ENCODE measurements around the gene PKD1L1. TPM values are rescaled to one million over a fixed set of nuclear protein-coding genes. Genes with fewer than 3 reads are reported as not detected.

Gene PKD1L1
- total RNA-seq, 1 donor from 2014 or later, result 4.8 TPM

- H3K4me1 Mint-ChIP-seq (ENCODE audit: unreplicated experiment), result peaks cover 11% of the 10 kb centered on the region
- peaks cover 4% of the 10 kb centered on the region for H3K36me3 Mint-ChIP-seq (ENCODE audit: low read depth, unreplicated experiment)
- no peak overlapping the region for H3K27ac Mint-ChIP-seq (ENCODE audit: unreplicated experiment)
- no peak for DNase-seq (ENCODE audit: low spot score)
- no peaks in the 10 kb centered on the region for H3K9me3 Mint-ChIP-seq (ENCODE audit: unreplicated experiment)
- no peak for TF ChIP-seq CTCF (IDR thresholded peaks at IDR 0.05; ENCODE audit: unreplicated experiment)
- H3K4me3 Mint-ChIP-seq (ENCODE audit: unreplicated experiment), result no peak overlapping the region
- no peaks in the 10 kb centered on the region for H3K27me3 Mint-ChIP-seq (ENCODE audit: unreplicated experiment)
Observed at GRCh38 chr7:47915616-47915976, 32.7 kb downstream of the PKD1L1 start.

- H3K36me3 Mint-ChIP-seq (ENCODE audit: low read depth, unreplicated experiment), result peaks cover 4% of the 10 kb centered on the region
- H3K4me1 Mint-ChIP-seq (ENCODE audit: unreplicated experiment), result peaks cover 11% of the 10 kb centered on the region
- H3K4me3 Mint-ChIP-seq (ENCODE audit: unreplicated experiment), result no peak overlapping the region
- DNase-seq (ENCODE audit: low spot score), result no peak
- H3K27me3 Mint-ChIP-seq (ENCODE audit: unreplicated experiment), result no peaks in the 10 kb centered on the region
- TF ChIP-seq CTCF (IDR thresholded peaks at IDR 0.05; ENCODE audit: unreplicated experiment), result no peak
- H3K9me3 Mint-ChIP-seq (ENCODE audit: unreplicated experiment), result no peaks in the 10 kb centered on the region
- no peak overlapping the region for H3K27ac Mint-ChIP-seq (ENCODE audit: unreplicated experiment)
Observed at GRCh38 chr7:47914717-47915615, 33.3 kb downstream of the PKD1L1 start.

- Mint-ChIP-seq H3K36me3 (ENCODE audit: low read depth, unreplicated experiment) (peaks cover 4% of the 10 kb centered on the region), H3K4me1 (ENCODE audit: unreplicated experiment) (peaks cover 11% of the 10 kb centered on the region), H3K27me3 (ENCODE audit: unreplicated experiment) (no peaks in the 10 kb centered on the region), H3K4me3 (ENCODE audit: unreplicated experiment) (no peak overlapping the region), H3K9me3 (ENCODE audit: unreplicated experiment) (no peaks in the 10 kb centered on the region), H3K27ac (ENCODE audit: unreplicated experiment) (no peak overlapping the region)
- DNase-seq (ENCODE audit: low spot score), result no peak
- TF ChIP-seq CTCF (IDR thresholded peaks at IDR 0.05; ENCODE audit: unreplicated experiment), result no peak
Observed at GRCh38 chr7:47912332-47912731, 35.9 kb downstream of the PKD1L1 start.

GRCh38 chr7:47908720-47909119 is 39.5 kb downstream of the PKD1L1 start:
- no peaks in the 10 kb centered on the region for H3K27me3 Mint-ChIP-seq (ENCODE audit: unreplicated experiment)
- no peaks in the 10 kb centered on the region for H3K9me3 Mint-ChIP-seq (ENCODE audit: unreplicated experiment)
- no peak overlapping the region for H3K27ac Mint-ChIP-seq (ENCODE audit: unreplicated experiment)
- no peak for TF ChIP-seq CTCF (IDR thresholded peaks at IDR 0.05; ENCODE audit: unreplicated experiment)
- peaks cover 6% of the 10 kb centered on the region for H3K4me1 Mint-ChIP-seq (ENCODE audit: unreplicated experiment)
- H3K4me3 Mint-ChIP-seq (ENCODE audit: unreplicated experiment), result no peak overlapping the region
- no peak for DNase-seq (ENCODE audit: low spot score)
- H3K36me3 Mint-ChIP-seq (ENCODE audit: low read depth, unreplicated experiment), result peaks cover 4% of the 10 kb centered on the region

GRCh38 chr7:47907981-47908616 is 40.2 kb downstream of the PKD1L1 start:
- no peak overlapping the region for H3K27ac Mint-ChIP-seq (ENCODE audit: unreplicated experiment)

More at GRCh38 chr7:47907981-47908616, 40.2 kb downstream of the PKD1L1 start:
- Mint-ChIP-seq H3K36me3 (ENCODE audit: low read depth, unreplicated experiment) (peaks cover 4% of the 10 kb centered on the region), H3K4me3 (ENCODE audit: unreplicated experiment) (no peak overlapping the region), H3K4me1 (ENCODE audit: unreplicated experiment) (peaks cover 6% of the 10 kb centered on the region), H3K9me3 (ENCODE audit: unreplicated experiment) (no peaks in the 10 kb centered on the region), H3K27me3 (ENCODE audit: unreplicated experiment) (no peaks in the 10 kb centered on the region)
- no peak for TF ChIP-seq CTCF (IDR thresholded peaks at IDR 0.05; ENCODE audit: unreplicated experiment)
- no peak for DNase-seq (ENCODE audit: low spot score)
